Activated B cell treated with CpG ODN at 0.5 μM for 24 hours (primary cell): Measurements from ENCODE around the gene ZNF582. TPM values are rescaled to one million over a fixed set of nuclear protein-coding genes. Genes with fewer than 3 reads are reported as not detected.

Source experiments
- ATAC-seq: fragments of 200-7000 bp; cut with Tn5 transposase; one replicate; pipeline ENCODE4 v1.10.0; 2021; ENCODE audit warnings: low read depth, mild to moderate bottlenecking, moderate library complexity
- CTCF ChIA-PET: fragments of 350-600 bp; sonication (Branson Sonifier 250); formaldehyde crosslinking; loops from one replicate; lab custom pipeline; 2021; ENCODE audit warnings: antibody characterized with exemption; lab: Charles Lee
- POLR2A ChIA-PET: fragments of 350-600 bp; sonication (Branson Sonifier 250); formaldehyde crosslinking; loops from one replicate; lab custom pipeline; 2021; ENCODE audit warnings: antibody characterized with exemption; lab: Charles Lee
- DNase-seq: peaks from one replicate; pipeline ENCODE4 v3.0.0; 2022
- H3K27ac Mint-ChIP-seq: one replicate; pipeline ENCODE4 v1.8.0; 2020; ENCODE audit warnings: mixed read lengths
- H3K27me3 Mint-ChIP-seq: one replicate; pipeline ENCODE4 v1.8.0; 2021; ENCODE audit warnings: mixed read lengths
- H3K36me3 Mint-ChIP-seq: one replicate; pipeline ENCODE4 v1.8.0; 2021; ENCODE audit warnings: low read depth, mixed read lengths
- H3K4me1 Mint-ChIP-seq: one replicate; pipeline ENCODE4 v1.8.0; 2021; ENCODE audit warnings: mixed read lengths
- H3K4me3 Mint-ChIP-seq: one replicate; pipeline ENCODE4 v1.8.0; 2020; ENCODE audit warnings: mild to moderate bottlenecking, mixed read lengths
- H3K9me3 Mint-ChIP-seq: one replicate; pipeline ENCODE4 v1.8.0; 2020; ENCODE audit warnings: mixed read lengths
- CTCF ChIP-seq: fragments of 200-600 bp; IDR thresholded peaks from one replicate; pipeline ENCODE4 v1.8.0; 2022; ENCODE audit warnings: antibody characterized with exemption, mild to moderate bottlenecking
- intact Hi-C: fragments of 100-400 bp; cut with micrococcal nuclease; formaldehyde crosslinking; loops from one replicate; pipeline ENCODE4 v1.15.1; 2024
- total RNA-seq: library from RNA; stranded (reverse); gene quantifications from 2 replicates; pipeline ENCODE4 v1.2.3, GENCODE V29; 2022

The ZNF582 gene
- total RNA-seq, 1 donor from 2014 or later = 7.4 TPM

- ATAC-seq (no peak), DNase-seq (no peak)
- intact Hi-C loops = no loop called here
- Mint-ChIP-seq H3K4me3 (no peak overlapping the region), H3K27ac (no peak overlapping the region), H3K36me3 (peaks cover 67% of the 10 kb centered on the region), H3K27me3 (no peaks in the 10 kb centered on the region), H3K4me1 (peaks cover 23% of the 10 kb centered on the region), H3K9me3 (peaks cover 40% of the 10 kb centered on the region)
- TF ChIP-seq CTCF = no peak
- ChIA-PET CTCF (no interaction called here), POLR2A (no interaction called here)
Measured at GRCh38 chr19:56369886-56370676, 23.3 kb downstream of the ZNF582 start.

- CTCF ChIA-PET = no interaction called here
- peaks cover 23% of the 10 kb centered on the region for H3K4me1 Mint-ChIP-seq
- intact Hi-C loops = loop anchor here (1.0 kb wide), 1 partner anchor 25 kb away; the partner anchor contains the start of gene ZNF582
Measured at GRCh38 chr19:56367829-56368711, 25.3 kb downstream of the ZNF582 start.

GRCh38 chr19:56360841-56361240, 32.5 kb downstream of the ZNF582 start:
- H3K27ac Mint-ChIP-seq = no peak overlapping the region
- ATAC-seq = no peak
- CTCF ChIA-PET = no interaction called here
- H3K4me1 Mint-ChIP-seq = no peaks in the 10 kb centered on the region
- POLR2A ChIA-PET = no interaction called here
- H3K27me3 Mint-ChIP-seq = no peaks in the 10 kb centered on the region
- no peak for TF ChIP-seq CTCF
- no peak for DNase-seq
- H3K4me3 Mint-ChIP-seq = no peak overlapping the region
- intact Hi-C loops = no loop called here
- H3K36me3 Mint-ChIP-seq = peaks cover 21% of the 10 kb centered on the region
- peaks cover 37% of the 10 kb centered on the region for H3K9me3 Mint-ChIP-seq

More at GRCh38 chr19:56367829-56368711, 25.3 kb downstream of the ZNF582 start:
- no peak for TF ChIP-seq CTCF
- POLR2A ChIA-PET = interaction anchor here (0.7 to 1.6 kb wide), 5 partner anchors 25 to 1783 kb away, joined by 3 to 8 read pairs (median 5); partner anchors contain the start of genes ZNF329, ZNF582, ZNF583 and ZNF787
- peaks cover 38% of the 10 kb centered on the region for H3K9me3 Mint-ChIP-seq
- H3K36me3 Mint-ChIP-seq = peaks cover 54% of the 10 kb centered on the region
- ATAC-seq (peak; percentile 99), DNase-seq (peak; percentile 79)
- peak overlapping the region; percentile 95 for H3K4me3 Mint-ChIP-seq
- H3K27ac Mint-ChIP-seq = peak overlapping the region; percentile 89
- no peaks in the 10 kb centered on the region for H3K27me3 Mint-ChIP-seq

GRCh38 chr19:56356944-56357343, 36.4 kb downstream of the ZNF582 start:
- DNase-seq (no peak), ATAC-seq (no peak)
- intact Hi-C loops = no loop called here
- Mint-ChIP-seq H3K4me1 (no peaks in the 10 kb centered on the region), H3K27me3 (no peaks in the 10 kb centered on the region), H3K9me3 (peaks cover 19% of the 10 kb centered on the region), H3K4me3 (no peak overlapping the region), H3K36me3 (peaks cover 15% of the 10 kb centered on the region), H3K27ac (no peak overlapping the region)
- POLR2A ChIA-PET = no interaction called here
- TF ChIP-seq CTCF = no peak
- CTCF ChIA-PET = no interaction called here

- intact Hi-C loops = no loop called here
- ChIA-PET POLR2A (no interaction called here), CTCF (no interaction called here)
- no peak for TF ChIP-seq CTCF
- Mint-ChIP-seq H3K36me3 (peaks cover 8% of the 10 kb centered on the region), H3K27ac (no peak overlapping the region), H3K9me3 (peaks cover 13% of the 10 kb centered on the region), H3K4me1 (no peaks in the 10 kb centered on the region), H3K27me3 (no peaks in the 10 kb centered on the region), H3K4me3 (no peak overlapping the region)
- no peak for DNase-seq
- ATAC-seq = no peak
Measured at GRCh38 chr19:56355517-56355916, 37.8 kb downstream of the ZNF582 start.
